HCT116 (cell line): ENCODE results near the gene MPHOSPH8. TPM values are rescaled to one million over a fixed set of nuclear protein-coding genes. Genes with fewer than 3 reads are reported as not detected.
A peak's percentile ranks its signal among the peaks of the same experiment; 100 is the strongest.

ENCODE experiments used
- ATAC-seq: fragments of 200-7000 bp; cut with Tn5 transposase; 2 replicates; pipeline ENCODE4 v1.9.1; 2020; ENCODE audit warnings: mild to moderate bottlenecking, moderate library complexity
- BruUV-seq: library from RNA; stranded (reverse); fragments of 400-500 nt; replicated peaks from 2 replicates; lab custom pipeline; 2021; lab: Mats Ljungman, UMichigan
- CTCF ChIA-PET: fragments of 300-600 bp; sonication (Branson Sonifier 250); formaldehyde crosslinking; loops from one replicate; lab custom pipeline; 2021; ENCODE audit warnings: antibody characterized with exemption; lab: Charles Lee
- POLR2A ChIA-PET: fragments of 300-600, 350-600 bp; sonication (Branson Sonifier 250); formaldehyde crosslinking; loops from one replicate; lab custom pipeline; 2021; ENCODE audit warnings: antibody characterized with exemption; lab: Charles Lee
- RAD21 ChIA-PET, 2 experiments: fragments of 300-600 bp; sonication (Branson Sonifier 250); formaldehyde crosslinking; loops; one replicate each; lab custom pipeline; 2023; ENCODE audit warnings: low total read pairs in 2 of 2; ENCODE audit not compliant: uncharacterized antibody in 2 of 2, unreplicated experiment in 2 of 2, low non-redundant PET in 1 of 2; lab: Charles Lee
- DNase-seq: peaks from one replicate; pipeline ENCODE4 v3.0.0-alpha.2; 2010; ENCODE audit warnings: low read depth, low spot score
- H2AFZ ChIP-seq: fragments of 200-600 bp; shearing (Covaris generic), sonication (generic); 2 replicates; pipeline ENCODE4 v1.6.1; 2017; ENCODE audit warnings: low read depth, mixed run types, mixed read lengths, antibody characterized with exemption, low read length; ENCODE audit not compliant: poor library complexity, severe bottlenecking
- H3K27ac ChIP-seq: 2 replicates; pipeline ENCODE4 v1.5.1; 2012; ENCODE audit warnings: low read depth, low read length
- H3K27me3 ChIP-seq: fragments of 200-600 bp; sonication (generic); 2 replicates; pipeline ENCODE4 v1.6.1; 2016; ENCODE audit warnings: mixed run types, low read length, mixed read lengths; ENCODE audit not compliant: insufficient read depth
- H3K36me3 ChIP-seq, 2 experiments: fragments of 200-500 bp in 1 of 2; fragments of 200-600 bp in 1 of 2; sonication (Bioruptor generic) in 1 of 2; sonication (generic) in 1 of 2; 2 replicates each; pipeline versions ENCODE4 v1.5.1 to v1.6.1; 2014 to 2016; ENCODE audit warnings: low read length in 2 of 2, inconsistent platforms in 1 of 2, mixed read lengths in 1 of 2, mixed run types in 1 of 2; ENCODE audit not compliant: insufficient read depth in 2 of 2, control insufficient read depth in 1 of 2
- H3K4me1 ChIP-seq, 2 experiments: fragments of 200-600 bp in 1 of 2; sonication (generic) in 1 of 2; 2 replicates each; pipeline versions ENCODE4 v1.5.1 to v1.6.1; 2012 to 2017; ENCODE audit warnings: low read length in 2 of 2, inconsistent platforms in 1 of 2, mild to moderate bottlenecking in 1 of 2, mixed read lengths in 1 of 2, mixed run types in 1 of 2, moderate library complexity in 1 of 2; ENCODE audit not compliant: insufficient read depth in 2 of 2, control insufficient read depth in 1 of 2
- H3K4me2 ChIP-seq: fragments of 200-600 bp; sonication (generic); 2 replicates; pipeline ENCODE4 v1.6.1; 2017; ENCODE audit warnings: mixed run types, low read length, mixed read lengths
- H3K4me3 ChIP-seq, 2 experiments: fragments of 200-600 bp in 1 of 2; sonication (generic) in 1 of 2; replicated peaks in 1 of 2; 2 replicates each; pipeline ENCODE4 v1.5.1; 2011 to 2016; ENCODE audit warnings: low read length in 2 of 2, control low read depth in 1 of 2, low read depth in 1 of 2, mild to moderate bottlenecking in 1 of 2, mixed read lengths in 1 of 2, mixed run types in 1 of 2
- H3K79me2 ChIP-seq: fragments of 200-600 bp; sonication (generic); 2 replicates; pipeline ENCODE4 v1.6.1; 2017; ENCODE audit warnings: mild to moderate bottlenecking, mixed run types, low read length, moderate library complexity, mixed read lengths; ENCODE audit not compliant: insufficient read depth
- H3K9ac ChIP-seq: fragments of 200-600 bp; sonication (generic); 2 replicates; pipeline ENCODE4 v1.6.1; 2016; ENCODE audit warnings: low read length, mixed read lengths
- H3K9me2 ChIP-seq: fragments of 200-600 bp; sonication (generic), shearing (Covaris generic); 2 replicates; pipeline ENCODE4 v1.6.1; 2017; ENCODE audit warnings: mixed run types, mild to moderate bottlenecking, moderate library complexity; ENCODE audit not compliant: insufficient read depth
- H3K9me3 ChIP-seq, 2 experiments: fragments of 200-500 bp in 1 of 2; fragments of 200-600 bp in 1 of 2; sonication (Bioruptor generic) in 1 of 2; sonication (generic) in 1 of 2; 2 replicates each; pipeline ENCODE4 v1.6.1; 2014 to 2017; ENCODE audit warnings: low read length in 2 of 2, mixed read lengths in 2 of 2, inconsistent platforms in 1 of 2, low read depth in 1 of 2, mild to moderate bottlenecking in 1 of 2, mixed run types in 1 of 2, moderate library complexity in 1 of 2; ENCODE audit not compliant: control insufficient read depth in 1 of 2, insufficient read depth in 1 of 2
- H4K20me1 ChIP-seq: fragments of 200-600 bp; sonication (generic), shearing (Covaris generic); 2 replicates; pipeline ENCODE4 v1.6.1; 2017; ENCODE audit warnings: mixed run types, mild to moderate bottlenecking, moderate library complexity; ENCODE audit not compliant: insufficient read depth
- CBX3 ChIP-seq: IDR thresholded peaks from 2 replicates; pipeline ENCODE4 v1.6.1; 2012; ENCODE audit warnings: low read depth
- CEBPB ChIP-seq: IDR thresholded peaks from 2 replicates; pipeline ENCODE4 v1.6.1; 2012; ENCODE audit warnings: low read depth
- EZH2phosphoT487 ChIP-seq: fragments of 200-600 bp; IDR thresholded peaks from 2 replicates; pipeline ENCODE4 v1.6.1; 2018; ENCODE audit warnings: antibody characterized with exemption, borderline replicate concordance
- FOSL1 ChIP-seq: IDR thresholded peaks from 2 replicates; pipeline ENCODE4 v1.6.1; 2012; ENCODE audit warnings: low read depth
- MAX ChIP-seq: IDR thresholded peaks from 2 replicates; pipeline ENCODE4 v1.6.1; 2012
- POLR2A ChIP-seq: IDR thresholded peaks from 2 replicates; pipeline ENCODE4 v1.7.0; 2011; ENCODE audit warnings: borderline replicate concordance; ENCODE audit not compliant: insufficient read depth, insufficient read length; ENCODE audit errors: extremely low read depth
- REST ChIP-seq: IDR thresholded peaks from 2 replicates; pipeline ENCODE4 v1.6.1; 2012; ENCODE audit warnings: low read depth
- SP1 ChIP-seq: IDR thresholded peaks from 2 replicates; pipeline ENCODE4 v1.6.1; 2012; ENCODE audit warnings: low read depth
- SRF ChIP-seq: IDR thresholded peaks from 2 replicates; pipeline ENCODE4 v1.6.1; 2012; ENCODE audit warnings: low read depth
- TCF7L2 ChIP-seq: IDR thresholded peaks from 2 replicates; pipeline ENCODE4 v1.7.0; 2011; ENCODE audit warnings: borderline replicate concordance, inconsistent platforms; ENCODE audit not compliant: insufficient read depth, insufficient read length; ENCODE audit errors: extremely low read depth
- YY1 ChIP-seq: IDR thresholded peaks from 2 replicates; pipeline ENCODE4 v1.6.1; 2011; ENCODE audit warnings: low read length, low read depth, moderate library complexity, mild to moderate bottlenecking; ENCODE audit not compliant: insufficient replicate concordance; ENCODE audit errors: extremely low read depth
- ZBTB33 ChIP-seq: IDR thresholded peaks from 2 replicates; pipeline ENCODE4 v1.6.1; 2011; ENCODE audit warnings: mild to moderate bottlenecking, low read length, moderate library complexity; ENCODE audit not compliant: insufficient replicate concordance; ENCODE audit errors: extremely low read depth
- ZFX ChIP-seq: fragments of 450-650 bp; IDR thresholded peaks from 2 replicates; pipeline ENCODE4 v1.6.1; 2017
- ZNF274 ChIP-seq: fragments of 200-500 bp; sonication (Bioruptor generic); IDR thresholded peaks from 2 replicates; pipeline ENCODE4 v1.6.1; 2014; ENCODE audit warnings: mild to moderate bottlenecking, low read depth, low read length, inconsistent platforms
- intact Hi-C: fragments of 100-400 bp; cut with micrococcal nuclease; formaldehyde crosslinking; loops from 2 replicates; pipeline ENCODE4 v1.10.0; 2022
- total RNA-seq: library from RNA; stranded (reverse); gene quantifications from one replicate; pipeline ENCODE4 v1.2.1, GENCODE V29; 2021; ENCODE audit not compliant: unreplicated experiment

MPHOSPH8 gene
- total RNA-seq, 1 experiment from 2014 or later = 21.5 TPM

- ATAC-seq (peak; percentile 17; the same call in 1 of the 2 replicates), DNase-seq (no peak)
- H3K36me3 ChIP-seq = peaks cover 20 to 25% of the 10 kb centered on the region in 2 experiments; a peak in 3 of 4 replicates
- H3K4me1 ChIP-seq = no peaks in the 10 kb centered on the region
- H3K4me3 ChIP-seq = no peak overlapping the region
- no peaks in the 10 kb centered on the region for H3K79me2 ChIP-seq
- H3K27ac ChIP-seq = no peak overlapping the region
- H4K20me1 ChIP-seq = no peaks in the 10 kb centered on the region
- no peaks in the 10 kb centered on the region for H3K9me3 ChIP-seq
- ChIA-PET POLR2A (no interaction called here), CTCF (no interaction called here), RAD21 (no interaction called here)
- H2AFZ ChIP-seq = no peak overlapping the region
- no peaks in the 10 kb centered on the region for H3K9me2 ChIP-seq
- TF ChIP-seq REST (no peak), TCF7L2 (no peak), SP1 (no peak), FOSL1 (no peak), MAX (no peak), ZBTB33 (no peak), SRF (no peak), CBX3 (no peak), YY1 (no peak), CEBPB (no peak), POLR2A (no peak), ZNF274 (no peak), EZH2phosphoT487 (no peak), ZFX (no peak)
- BruUV-seq = no TSS peak
- H3K9ac ChIP-seq = no peak overlapping the region
- H3K4me2 ChIP-seq = no peak overlapping the region
- H3K27me3 ChIP-seq = no peaks in the 10 kb centered on the region
- intact Hi-C loops = no loop called here
Observed at GRCh38 chr13:19663416-19663979, 30.0 kb downstream of the MPHOSPH8 start.
